Inferior parietal cortex (tissue), 1 donor: ENCODE results near the gene IPCEF1.
"Not testable (repeated sequence)": the region's sequence is repeated elsewhere in the genome, so short reads cannot be mapped to it uniquely, and the experiment has no call there.

Experiments
- DNase-seq: peaks from one replicate; pipeline ENCODE4 v3.0.0-alpha.2; 2016; ENCODE audit errors: extremely low spot score

IPCEF1 gene

DNA sequence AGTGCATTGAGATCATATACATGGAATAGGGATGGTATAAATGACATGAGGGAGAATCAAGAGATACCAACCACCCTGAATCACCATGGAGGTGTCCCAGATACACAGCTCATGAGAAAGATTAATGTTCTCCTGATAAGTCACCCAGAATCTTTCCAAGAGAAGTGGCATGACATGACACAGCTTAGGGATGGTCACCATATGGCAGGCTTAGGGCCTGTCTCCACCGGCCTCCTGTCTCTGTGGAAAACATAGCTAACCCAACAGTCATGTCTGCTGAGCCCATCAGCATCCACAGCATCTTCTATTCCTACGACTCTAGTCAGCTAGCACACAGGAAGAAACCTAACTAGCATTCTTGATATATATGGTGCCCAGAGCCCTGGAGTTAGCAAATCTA is 133.3 kb downstream of the IPCEF1 start:
- DNase-seq, result no peak

DNA sequence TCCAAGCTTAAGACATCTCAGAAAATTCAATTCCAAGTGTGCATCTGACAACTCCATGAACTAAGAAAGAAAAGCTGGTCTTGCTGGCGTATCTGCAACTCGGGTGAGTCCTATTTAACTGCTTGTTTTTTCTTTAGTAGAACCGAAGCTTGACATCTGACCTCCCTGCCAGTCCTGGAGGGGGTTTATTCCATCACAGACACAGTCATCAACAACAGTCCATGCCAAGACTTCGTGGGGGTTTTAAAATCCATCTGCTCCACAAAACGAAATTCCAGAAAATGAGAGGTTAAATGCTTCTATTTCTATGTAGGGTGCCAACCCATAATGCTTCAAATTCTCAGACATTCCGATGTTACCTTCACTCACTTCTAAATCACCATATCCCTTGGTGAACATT is 133.9 kb downstream of the IPCEF1 start:
- no peak for DNase-seq

DNA sequence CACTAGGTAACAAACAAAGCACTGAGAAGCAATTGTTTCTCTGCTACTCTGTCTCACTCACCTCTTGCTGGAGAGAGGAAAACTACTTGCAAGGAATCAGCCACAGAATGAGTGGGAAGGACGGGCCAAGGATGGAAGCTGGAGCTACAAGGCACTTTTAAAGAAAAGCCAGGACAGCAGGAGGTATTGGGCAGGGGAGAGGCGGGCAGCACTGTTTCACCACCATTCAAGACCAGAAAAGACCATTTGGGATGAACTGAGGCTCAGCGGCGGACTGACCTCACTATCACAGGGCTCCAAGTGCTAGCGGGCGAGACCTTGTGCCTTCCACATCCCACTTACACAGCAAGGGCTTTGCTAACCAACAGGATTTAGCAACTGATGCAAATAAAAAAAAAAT is 137.4 kb downstream of the IPCEF1 start:
- no peak for DNase-seq

DNA sequence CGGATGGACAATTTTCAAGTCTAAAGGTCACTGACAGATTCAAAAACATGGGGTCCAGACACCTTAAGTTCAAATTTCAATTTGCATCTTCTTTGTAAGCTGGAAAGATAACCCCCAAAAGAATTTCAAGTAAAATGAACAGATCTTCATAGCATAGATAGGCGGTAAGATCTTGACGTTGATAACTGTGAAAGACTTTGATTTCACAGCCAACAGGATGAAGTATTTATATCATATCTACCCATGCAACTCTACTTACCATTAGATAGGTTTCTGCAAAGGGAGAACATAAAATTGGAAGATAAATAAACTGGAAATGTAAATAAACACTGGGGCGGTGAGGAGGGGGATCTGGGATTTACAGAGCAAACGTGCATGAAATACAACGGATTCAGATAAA is 137.8 kb downstream of the IPCEF1 start:
- no peak for DNase-seq

DNA sequence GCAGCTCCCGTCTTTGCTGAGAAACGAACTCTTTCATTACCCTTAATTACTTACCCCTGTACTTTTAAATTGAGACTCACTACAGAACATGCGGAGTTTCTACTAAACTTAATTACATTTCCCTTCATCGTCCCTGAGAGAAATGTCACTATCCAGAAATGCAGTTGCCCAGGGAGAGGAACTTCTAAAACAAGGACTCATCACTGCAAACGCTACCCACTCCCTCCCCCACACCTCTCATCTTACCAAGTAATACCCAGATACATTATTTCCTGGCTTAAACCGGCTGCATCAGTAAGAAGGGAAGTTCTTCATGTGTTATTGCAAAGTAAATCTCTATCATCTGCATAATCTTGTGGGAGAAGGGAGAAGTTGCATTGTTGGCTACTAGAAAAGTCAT is 138.3 kb downstream of the IPCEF1 start:
- DNase-seq, result no peak

DNA sequence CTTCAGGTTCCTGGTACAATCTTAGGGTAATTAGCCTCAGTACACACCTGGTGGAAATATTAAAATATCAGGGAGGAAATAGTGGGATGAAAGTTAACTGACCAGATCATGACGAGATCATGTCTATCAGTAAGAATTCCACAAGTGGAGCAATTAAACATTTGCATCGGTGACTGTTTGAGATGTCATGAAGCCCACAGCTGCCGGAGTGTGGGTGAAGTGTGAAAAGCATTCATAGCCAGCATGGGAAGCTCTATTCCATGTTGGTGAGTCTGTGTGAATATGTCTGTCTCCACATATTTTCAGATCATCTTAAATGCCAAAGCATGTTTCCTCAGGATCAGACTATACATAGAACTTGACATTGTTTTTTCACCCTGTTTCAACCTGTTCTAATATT is 142.8 kb downstream of the IPCEF1 start:
- DNase-seq, result no peak

DNA sequence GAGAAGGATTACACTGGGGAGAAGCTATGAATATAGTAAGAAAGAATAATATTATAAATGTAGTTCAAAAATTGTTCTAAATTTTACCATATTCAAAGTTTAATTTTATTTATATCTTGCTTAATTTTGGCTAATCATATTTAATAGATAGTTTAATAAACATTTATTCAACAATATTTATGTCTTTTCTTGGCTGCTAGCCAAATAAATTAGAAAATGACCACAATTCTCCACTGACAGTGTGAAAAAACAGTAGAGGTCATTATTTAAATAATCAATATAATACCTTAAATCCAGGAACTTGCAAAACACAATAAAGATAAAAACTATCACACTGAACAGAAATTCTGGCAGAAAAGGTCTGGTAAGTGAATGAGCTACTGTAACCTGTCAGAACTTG is 145.9 kb downstream of the IPCEF1 start:
- DNase-seq, result no peak

DNA sequence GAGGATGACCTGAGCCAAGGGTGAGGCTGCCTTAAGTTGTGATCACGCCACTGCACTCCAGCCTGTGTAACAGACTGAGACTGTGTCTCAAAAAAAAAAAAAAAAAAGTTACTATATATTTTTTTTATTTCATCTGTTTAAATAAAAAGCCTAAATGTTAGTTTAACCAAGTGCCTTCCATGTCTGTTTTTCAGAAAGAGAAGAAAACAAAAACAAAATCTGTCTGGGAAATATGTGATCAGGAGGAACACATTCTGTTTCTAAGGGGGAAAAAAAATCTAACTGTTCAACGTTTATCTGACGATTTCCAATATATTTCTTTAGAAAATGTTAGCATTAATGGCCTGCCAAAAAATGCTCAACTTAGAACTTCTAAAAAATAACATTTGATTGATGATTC is 147.0 kb downstream of the IPCEF1 start:
- no peak for DNase-seq

DNA sequence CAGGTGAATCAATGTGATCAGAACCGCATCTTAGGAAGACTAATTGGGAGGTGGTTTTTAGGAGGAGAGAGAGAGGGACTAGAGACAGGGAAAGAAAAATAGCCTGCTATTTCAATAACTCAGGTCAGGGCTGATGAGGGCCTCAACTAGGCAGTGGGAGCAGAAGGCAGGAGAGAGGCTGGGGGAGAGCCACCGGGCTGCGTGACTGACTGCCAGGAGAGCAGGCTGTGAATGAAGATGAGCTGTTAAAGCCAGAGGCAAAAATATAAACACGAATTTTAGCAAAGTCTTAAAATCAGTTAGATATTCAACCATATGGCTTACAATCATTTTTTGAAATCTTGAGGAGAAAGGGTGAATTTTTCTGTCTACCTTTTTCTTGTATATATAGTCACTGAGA is 149.6 kb downstream of the IPCEF1 start:
- no peak for DNase-seq

DNA sequence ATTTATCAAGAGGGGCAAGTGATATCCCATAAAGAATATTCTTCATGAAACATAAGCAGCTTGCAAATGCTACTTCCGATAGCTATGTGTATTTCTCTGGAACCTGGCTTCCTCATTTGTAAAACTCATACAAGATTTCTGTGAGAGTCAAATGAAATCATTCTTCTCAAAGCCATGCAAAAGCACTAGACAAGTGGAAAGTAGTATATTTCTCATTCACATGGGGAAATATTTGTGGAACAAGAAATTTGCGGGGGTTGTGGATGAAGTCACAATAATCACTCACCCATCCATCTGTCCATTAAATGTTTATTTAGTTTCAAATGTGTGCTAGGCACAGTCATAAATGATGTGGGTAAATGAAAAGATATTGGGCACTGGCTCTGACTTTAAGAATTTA is 150.5 kb downstream of the IPCEF1 start:
- no peak for DNase-seq

DNA sequence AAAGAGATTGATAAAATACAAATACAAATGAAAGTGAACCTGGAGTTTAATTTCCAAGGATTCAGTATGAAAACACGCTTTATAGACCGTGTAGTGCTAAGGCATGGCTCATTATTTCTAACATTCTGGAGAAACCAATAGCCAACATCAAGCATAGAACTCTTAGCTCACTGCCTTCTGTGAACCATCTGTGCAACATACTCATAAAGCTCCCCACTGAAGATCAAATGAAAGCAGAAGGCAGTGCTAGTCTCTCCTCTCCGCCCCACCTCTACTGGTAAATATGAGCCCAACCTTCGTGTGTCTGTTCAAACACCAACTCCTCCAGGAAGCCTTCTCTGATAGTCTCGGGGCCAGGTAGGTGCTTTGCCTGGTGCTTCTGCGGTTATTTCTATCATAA is 153.6 kb downstream of the IPCEF1 start:
- DNase-seq, result no peak

DNA sequence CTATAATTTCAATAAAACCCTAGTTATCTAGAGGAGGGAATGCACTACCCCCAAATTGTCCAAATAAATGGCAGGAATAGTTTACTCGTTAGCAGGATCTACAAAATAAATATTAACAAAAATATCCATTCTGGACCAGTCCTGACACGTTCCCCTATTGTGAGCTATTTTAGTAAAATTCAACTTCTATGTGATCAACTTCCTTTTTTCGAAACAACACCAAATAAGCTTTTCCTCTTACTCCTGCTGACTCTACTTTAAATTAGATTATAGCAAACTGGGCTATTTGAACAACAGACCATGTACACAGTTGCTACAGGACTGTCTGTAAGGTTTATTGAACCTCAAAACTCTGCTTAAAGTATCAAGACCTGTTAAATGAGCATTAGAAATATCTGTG is 154.3 kb downstream of the IPCEF1 start:
- no peak for DNase-seq

DNA sequence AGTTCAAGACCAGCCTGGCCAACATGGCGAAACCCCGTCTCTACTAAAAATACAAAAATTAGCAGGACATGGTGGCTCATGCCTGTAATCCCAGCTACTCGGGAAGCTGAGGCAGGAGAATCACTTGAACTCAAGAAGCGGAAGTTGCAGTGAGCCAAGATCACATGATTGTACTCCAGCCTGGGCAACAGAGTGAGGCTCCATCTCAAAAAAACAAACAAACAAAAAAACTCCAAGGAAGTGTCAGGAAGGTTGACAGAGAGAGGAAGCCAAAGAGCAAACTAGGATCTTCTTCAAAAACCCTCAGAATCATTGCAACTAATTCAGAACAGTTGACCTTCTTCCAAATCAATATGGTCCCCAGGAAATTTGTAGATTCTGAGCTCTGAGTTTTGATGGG is 154.9 kb downstream of the IPCEF1 start:
- not testable (repeated sequence) for DNase-seq

DNA sequence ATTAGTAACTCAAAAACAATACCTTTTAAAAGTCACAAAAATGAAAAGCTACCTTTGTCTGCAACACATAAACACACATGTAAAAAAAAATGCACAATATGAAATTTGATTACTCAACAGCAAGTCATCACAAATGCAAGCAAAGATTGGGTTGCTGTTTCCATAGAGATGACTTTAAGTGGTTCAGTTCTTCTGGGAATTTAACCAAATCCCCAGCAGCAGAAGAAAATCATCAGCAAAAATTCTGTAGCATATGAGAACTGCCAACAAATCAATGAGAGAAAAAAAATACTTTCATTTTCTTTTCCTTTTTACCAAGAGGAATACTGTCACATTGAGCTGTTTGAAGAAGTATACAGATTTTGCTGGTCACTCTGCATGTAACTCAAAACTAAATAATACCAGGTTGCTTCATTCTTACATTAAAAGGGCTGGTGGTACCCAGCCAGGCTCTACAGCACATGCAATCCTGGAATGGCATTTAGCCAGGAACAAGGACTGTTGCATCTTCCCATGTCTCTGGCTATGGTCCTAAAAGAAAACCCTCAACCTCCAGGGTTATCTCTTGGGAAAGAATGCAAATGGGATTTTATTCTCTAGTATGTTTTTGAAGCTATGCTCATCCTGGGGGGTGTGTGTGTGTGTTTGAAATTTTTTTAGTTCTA is 159.3 kb downstream of the IPCEF1 start:
- DNase-seq, result no peak

DNA sequence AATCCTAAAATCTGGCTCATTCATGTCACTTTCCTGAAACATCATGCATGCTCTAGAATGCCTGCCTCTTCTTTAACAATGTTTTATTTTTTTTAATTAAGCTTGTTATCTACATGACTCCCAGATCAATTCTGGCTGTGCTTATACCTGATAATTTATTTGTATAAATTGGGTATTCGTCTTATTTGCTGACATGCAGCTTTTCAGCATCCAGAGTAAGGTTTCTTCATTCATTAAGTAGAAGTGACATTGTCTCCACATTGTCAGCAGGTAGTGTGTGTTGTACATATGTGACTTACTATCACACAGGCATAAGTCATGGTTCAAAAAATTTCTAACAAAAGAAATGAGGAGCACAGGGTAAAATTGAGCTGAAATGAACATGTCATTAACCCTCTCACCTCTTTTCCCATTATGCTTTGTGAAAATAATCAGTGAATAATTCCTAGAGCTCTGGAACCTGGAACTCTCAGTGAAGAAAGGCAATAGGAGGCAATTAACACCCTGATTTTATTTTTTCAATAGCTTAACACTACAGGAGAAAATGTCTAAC is 160.2 kb downstream of the IPCEF1 start:
- no peak for DNase-seq

DNA sequence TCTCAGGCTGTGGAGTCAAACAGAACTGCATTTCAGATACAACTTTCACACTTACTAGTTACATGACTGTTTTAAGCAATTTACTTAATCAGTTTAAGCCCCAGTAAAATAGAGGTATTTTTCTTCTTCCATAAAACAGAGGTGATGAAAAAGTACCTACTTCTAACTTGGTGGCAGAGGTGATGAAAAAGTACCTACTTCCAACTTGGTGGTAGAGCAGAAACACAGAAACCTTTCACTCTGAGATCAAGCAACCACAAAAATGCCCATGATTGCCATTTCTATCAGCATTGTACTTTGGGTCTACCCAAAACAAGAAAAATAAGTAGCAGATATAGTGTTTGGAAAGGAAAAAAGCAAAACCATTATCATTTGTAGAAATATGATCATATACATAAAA is 168.9 kb downstream of the IPCEF1 start:
- DNase-seq, result no peak

DNA sequence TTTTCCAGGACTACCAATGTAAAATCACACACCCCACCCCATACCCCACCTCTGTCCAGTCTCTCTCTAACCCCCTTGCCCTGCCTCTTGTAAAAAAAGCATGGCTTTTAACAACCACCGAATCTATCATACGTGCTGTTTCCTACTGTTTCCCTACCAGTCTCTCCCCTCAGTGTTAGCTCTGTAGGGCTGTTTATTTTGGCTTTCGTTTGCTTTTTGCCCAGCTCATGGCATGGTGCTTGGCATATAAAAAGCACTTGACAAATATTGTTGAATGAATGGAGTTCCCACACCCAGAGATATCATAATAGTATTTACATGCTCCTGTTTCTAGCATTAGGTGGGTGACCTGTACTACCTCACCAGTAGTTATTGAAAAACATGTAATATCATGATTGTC is 169.4 kb downstream of the IPCEF1 start:
- no peak for DNase-seq

DNA sequence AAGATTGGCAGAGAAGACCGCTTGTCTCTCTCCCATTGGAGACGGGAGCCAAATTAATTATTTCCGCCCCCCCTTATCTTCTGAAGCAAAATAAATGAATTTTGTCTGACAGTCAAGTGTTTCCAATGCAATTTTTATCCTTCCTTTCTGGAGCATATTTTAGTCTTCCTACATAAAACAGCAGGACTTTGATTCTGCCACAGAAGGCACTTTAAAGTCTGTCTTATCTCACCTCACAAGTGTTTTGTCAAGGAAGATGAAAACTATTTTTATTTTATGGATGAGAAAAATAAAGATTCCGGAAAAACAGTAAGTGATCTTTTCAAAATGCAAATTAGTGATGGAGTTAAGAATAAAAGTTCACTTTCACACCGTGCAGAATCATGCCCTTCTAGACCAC is 177.2 kb downstream of the IPCEF1 start:
- no peak for DNase-seq

DNA sequence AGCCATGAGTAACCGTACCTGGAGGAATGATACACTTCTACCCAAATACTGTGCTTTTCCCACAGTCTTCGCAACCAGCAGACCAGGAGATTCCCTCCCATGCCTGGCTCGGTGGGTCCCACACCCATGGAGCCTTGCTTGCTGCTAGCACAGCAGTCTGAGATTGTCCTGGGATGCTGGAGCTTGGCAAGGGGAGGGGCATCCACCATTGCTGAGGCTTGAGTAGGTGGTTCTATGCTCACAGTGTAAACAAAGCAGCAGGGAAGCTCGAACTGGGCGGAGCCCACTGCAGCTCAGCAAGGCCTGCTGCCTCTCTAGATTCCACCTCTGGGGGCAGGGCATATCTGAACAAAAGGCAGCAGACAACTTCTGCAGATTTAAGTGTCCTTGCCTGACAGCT is 184.2 kb downstream of the IPCEF1 start:
- DNase-seq, result not testable (repeated sequence)

DNA sequence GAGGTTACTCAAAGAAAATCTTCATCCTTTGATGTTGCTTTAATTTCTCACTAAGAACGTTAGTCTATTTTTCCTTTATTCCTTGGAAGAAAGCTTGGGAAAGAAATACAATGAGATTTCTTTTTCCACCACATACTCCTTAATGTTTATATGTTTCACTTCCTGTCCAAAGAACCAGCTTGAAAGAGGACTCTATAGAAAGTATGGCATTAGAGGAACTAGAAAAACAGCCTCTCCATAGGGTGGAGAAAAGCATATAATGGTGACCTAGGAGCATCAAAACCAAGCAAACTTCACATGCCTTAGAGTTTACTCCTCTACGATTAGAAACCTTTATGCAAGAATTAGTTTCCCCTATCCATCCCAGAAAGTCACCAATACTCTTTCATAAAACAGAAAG is 186.5 kb downstream of the IPCEF1 start:
- no peak for DNase-seq

DNA sequence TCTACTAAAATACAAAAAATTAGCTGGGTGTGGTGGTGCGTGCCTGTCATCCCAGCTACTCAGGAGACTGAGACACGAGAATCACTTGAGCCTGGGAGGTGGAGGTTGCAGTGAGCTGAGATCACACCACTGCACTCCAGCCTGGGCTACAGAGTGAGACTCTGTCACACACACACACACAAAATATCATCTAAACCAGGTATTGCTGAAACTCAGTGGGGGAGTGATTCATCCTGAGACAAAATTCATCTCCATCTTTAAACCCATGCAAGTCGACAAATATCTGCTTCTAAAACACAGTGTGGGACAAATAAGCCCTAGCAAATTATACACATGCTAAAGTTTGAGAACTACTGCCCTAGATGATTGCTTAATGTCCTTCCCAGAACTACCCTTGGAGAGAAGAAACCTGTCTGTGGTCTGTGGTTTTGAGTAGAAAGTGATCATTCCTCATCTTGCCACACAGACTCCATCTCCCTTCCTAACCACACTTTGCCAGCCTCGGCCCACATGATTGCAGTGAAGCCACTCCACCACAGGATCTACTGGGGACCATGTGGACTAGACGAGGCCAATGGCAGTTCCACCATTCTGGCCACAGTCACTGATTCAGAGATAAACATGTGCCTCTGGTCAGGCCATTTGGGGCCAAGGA is 187.3 kb downstream of the IPCEF1 start:
- no peak for DNase-seq

DNA sequence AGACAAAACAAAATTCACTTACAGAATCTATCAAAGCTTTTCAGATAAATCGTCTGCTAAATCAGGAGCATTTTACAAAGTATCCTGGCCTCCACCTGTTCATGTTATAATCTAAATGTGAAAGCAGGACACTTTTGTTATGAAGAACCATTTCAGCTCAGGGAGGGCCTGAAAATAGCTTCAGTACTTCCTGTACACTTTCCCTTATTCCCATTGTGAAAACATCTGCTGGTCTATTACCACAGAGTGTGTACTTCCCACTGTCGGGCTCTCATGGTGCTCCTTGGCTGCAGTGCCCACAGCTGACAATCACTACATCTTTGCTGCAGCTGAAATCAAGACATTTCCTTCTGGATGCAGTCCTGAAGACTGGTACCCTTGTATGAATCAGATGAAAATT is 189.5 kb downstream of the IPCEF1 start:
- peak; percentile 54 for DNase-seq

DNA sequence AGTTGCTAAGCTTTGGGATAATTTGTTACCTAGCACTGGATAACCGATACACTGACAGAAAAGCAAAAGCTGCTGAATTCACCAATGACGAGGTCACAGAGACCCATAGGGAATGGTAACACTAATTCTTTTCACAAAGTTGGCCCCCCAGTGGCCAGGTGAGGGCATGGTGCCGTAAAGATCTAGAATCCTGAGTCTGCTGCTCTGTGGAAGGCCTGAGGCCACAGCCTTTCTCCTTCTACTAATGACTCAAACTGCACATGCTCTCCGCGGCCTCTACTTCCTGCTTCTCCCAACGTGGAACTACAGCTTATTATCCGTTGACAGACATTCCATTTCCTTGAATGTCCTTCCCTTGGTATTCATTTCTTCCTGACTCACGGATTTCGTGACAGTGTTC is 190.5 kb downstream of the IPCEF1 start:
- DNase-seq, result no peak

DNA sequence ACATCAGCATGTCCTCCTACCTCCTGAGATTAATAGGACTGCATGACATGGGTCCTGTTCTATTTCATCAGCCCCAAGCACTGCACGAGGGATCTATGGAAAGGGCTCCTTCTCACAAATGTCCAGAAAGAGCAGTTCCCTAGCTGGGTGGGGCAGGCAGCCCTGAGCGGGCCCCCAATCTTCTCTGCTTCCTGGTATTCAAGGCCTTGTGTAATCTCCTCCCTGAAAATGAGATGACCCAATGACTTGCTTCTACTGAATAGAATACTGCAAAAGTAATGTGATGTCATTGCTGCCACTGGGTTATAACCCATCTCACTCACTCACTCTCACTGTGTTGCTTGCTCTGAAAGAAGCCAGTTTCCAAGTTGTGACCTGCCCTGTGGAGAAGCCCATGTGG is 191.1 kb downstream of the IPCEF1 start:
- DNase-seq, result no peak
